Medulla oblongata (tissue), 1 donor: ENCODE results near the gene UBLCP1.

ENCODE experiments used
- DNase-seq: peaks from one replicate; pipeline ENCODE4 v3.0.0-alpha.2; 2015; ENCODE audit errors: extremely low spot score

The UBLCP1 gene

GRCh38 chr5:159311063-159311462 lies 48.0 kb downstream of the UBLCP1 start:
- no peak for DNase-seq

GRCh38 chr5:159313197-159313596 lies 50.1 kb downstream of the UBLCP1 start:
- DNase-seq = no peak

- DNase-seq = peak; percentile 28
These were observed 53.7 kb downstream of the UBLCP1 start for GRCh38 chr5:159316519-159317383.

GRCh38 chr5:159317849-159318248 lies 54.8 kb downstream of the UBLCP1 start:
- no peak for DNase-seq

- DNase-seq = no peak
These were observed 55.4 kb downstream of the UBLCP1 start for GRCh38 chr5:159318448-159318847.

- peak; percentile 37 for DNase-seq
These were observed 56.3 kb downstream of the UBLCP1 start for GRCh38 chr5:159319363-159319762.

- no peak for DNase-seq
These were observed 56.7 kb downstream of the UBLCP1 start for GRCh38 chr5:159319832-159320231.

GRCh38 chr5:159322180-159322579 lies 59.1 kb downstream of the UBLCP1 start:
- DNase-seq = no peak

- DNase-seq = no peak
These were observed 61.1 kb downstream of the UBLCP1 start for GRCh38 chr5:159324102-159324755.

GRCh38 chr5:159324986-159325385 lies 61.9 kb downstream of the UBLCP1 start:
- no peak for DNase-seq

GRCh38 chr5:159330131-159330800 lies 67.2 kb downstream of the UBLCP1 start, which contains the start of gene IL12B:
Gene IL12B, minus strand, starts transcription at chr5:159330487. Its CDS starts 3,705 bp downstream, at chr5:159326782.
- no peak for DNase-seq

- peak; percentile 28 for DNase-seq
These were observed 68.2 kb downstream of the UBLCP1 start for GRCh38 chr5:159331093-159331973.

GRCh38 chr5:159332800-159333544 lies 69.9 kb downstream of the UBLCP1 start:
- peak; percentile 60 for DNase-seq

- DNase-seq = no peak
These were observed 70.4 kb downstream of the UBLCP1 start for GRCh38 chr5:159333545-159333925.
